Fibroblast of lung (primary cell): ENCODE data around the gene TOMM6. TPM values are rescaled to one million over a fixed set of nuclear protein-coding genes. Genes with fewer than 3 reads are reported as not detected.

Source experiments
- DNase-seq, 2 donors: peaks; one replicate each; pipeline versions ENCODE4 v3.0.0 to v3.0.0-alpha.2; 2010; ENCODE audit warnings: low read depth in 2 of 2
- H2AFZ ChIP-seq: 2 replicates; pipeline ENCODE4 v1.5.1; 2012; ENCODE audit warnings: low read length, control low read depth, inconsistent platforms
- H3K27ac ChIP-seq: 2 replicates; pipeline ENCODE4 v1.5.1; 2011; ENCODE audit warnings: low read length, control low read depth; ENCODE audit not compliant: insufficient read depth
- H3K27me3 ChIP-seq: 2 replicates; pipeline ENCODE4 v1.5.1; 2011; ENCODE audit warnings: mild to moderate bottlenecking, low read length; ENCODE audit not compliant: control insufficient read depth, insufficient read depth
- H3K36me3 ChIP-seq: 2 replicates; pipeline ENCODE4 v1.5.1; 2011; ENCODE audit warnings: low read length; ENCODE audit not compliant: control insufficient read depth, insufficient read depth
- H3K4me1 ChIP-seq: 2 replicates; pipeline ENCODE4 v1.5.1; 2011; ENCODE audit warnings: low read length; ENCODE audit not compliant: control insufficient read depth, insufficient read depth; ENCODE audit errors: extremely low read depth
- H3K4me2 ChIP-seq: 2 replicates; pipeline ENCODE4 v1.5.1; 2011; ENCODE audit warnings: low read length, control low read depth; ENCODE audit not compliant: insufficient read depth; ENCODE audit errors: extremely low read depth
- H3K4me3 ChIP-seq, 4 experiments: fragments of 200-600 bp in 1 of 4; sonication (generic) in 1 of 4; replicated peaks in 1 of 4; 2 replicates each; pipeline ENCODE4 v1.5.1; 2011 to 2016; ENCODE audit warnings: low read length in 4 of 4, low read depth in 3 of 4, mild to moderate bottlenecking in 3 of 4, control low read depth in 2 of 4, inconsistent platforms in 1 of 4, mixed read lengths in 1 of 4; ENCODE audit not compliant: insufficient read depth in 1 of 4; ENCODE audit errors: control extremely low read depth in 1 of 4
- H3K79me2 ChIP-seq: 2 replicates; pipeline ENCODE4 v1.5.1; 2012; ENCODE audit warnings: mild to moderate bottlenecking, low read length, inconsistent platforms; ENCODE audit not compliant: control insufficient read depth, insufficient read depth
- H3K9ac ChIP-seq: 2 replicates; pipeline ENCODE4 v1.5.1; 2011; ENCODE audit warnings: mild to moderate bottlenecking, low read length, control low read depth; ENCODE audit not compliant: insufficient read depth
- H3K9me3 ChIP-seq: 2 replicates; pipeline ENCODE4 v1.5.1; 2012; ENCODE audit warnings: low read depth, low read length; ENCODE audit not compliant: control insufficient read depth, insufficient read depth
- H4K20me1 ChIP-seq: 2 replicates; pipeline ENCODE4 v1.5.1; 2011; ENCODE audit warnings: low read length; ENCODE audit not compliant: control insufficient read depth, insufficient read depth; ENCODE audit errors: extremely low read depth
- EZH2 ChIP-seq: IDR thresholded peaks from 2 replicates; pipeline ENCODE4 v1.5.1; 2012; ENCODE audit warnings: low read length, control low read depth, mild to moderate bottlenecking; ENCODE audit errors: missing control alignments
- polyA plus RNA-seq, 2 donors: library from polyadenylated mRNA; depleted of rRNA in 1 of 2; stranded (reverse) in 1 of 2; unstranded in 1 of 2; fragments of >200 nt; gene quantifications; 2 replicates each; pipeline ENCODE4 v1.2.1, GENCODE V29; 2011 to 2012; ENCODE audit warnings: missing spikeins in 1 of 2
- total RNA-seq: library from RNA; depleted of rRNA; stranded (reverse); fragments of >200 nt; gene quantifications from 2 replicates; pipeline ENCODE4 v1.2.1, GENCODE V29; 2014
- TF ChIP-seq, protein P1 (sequence below), 2 donors: IDR thresholded peaks in 1 of 2; conservative IDR thresholded peaks in 1 of 2; 1 replicate in 1 of 2; 2 replicates in 1 of 2; pipeline ENCODE4 v1.5.1; 2011 to 2012; ENCODE audit warnings: low read length in 2 of 2, control low read depth in 1 of 2, inconsistent platforms in 1 of 2, low read depth in 1 of 2, mild to moderate bottlenecking in 1 of 2

TOMM6 gene
- total and polyA plus RNA-seq, 2 donors (not counting 1 experiment from before 2014, with no cell fraction given), result 54.7 to 324 TPM

DNA sequence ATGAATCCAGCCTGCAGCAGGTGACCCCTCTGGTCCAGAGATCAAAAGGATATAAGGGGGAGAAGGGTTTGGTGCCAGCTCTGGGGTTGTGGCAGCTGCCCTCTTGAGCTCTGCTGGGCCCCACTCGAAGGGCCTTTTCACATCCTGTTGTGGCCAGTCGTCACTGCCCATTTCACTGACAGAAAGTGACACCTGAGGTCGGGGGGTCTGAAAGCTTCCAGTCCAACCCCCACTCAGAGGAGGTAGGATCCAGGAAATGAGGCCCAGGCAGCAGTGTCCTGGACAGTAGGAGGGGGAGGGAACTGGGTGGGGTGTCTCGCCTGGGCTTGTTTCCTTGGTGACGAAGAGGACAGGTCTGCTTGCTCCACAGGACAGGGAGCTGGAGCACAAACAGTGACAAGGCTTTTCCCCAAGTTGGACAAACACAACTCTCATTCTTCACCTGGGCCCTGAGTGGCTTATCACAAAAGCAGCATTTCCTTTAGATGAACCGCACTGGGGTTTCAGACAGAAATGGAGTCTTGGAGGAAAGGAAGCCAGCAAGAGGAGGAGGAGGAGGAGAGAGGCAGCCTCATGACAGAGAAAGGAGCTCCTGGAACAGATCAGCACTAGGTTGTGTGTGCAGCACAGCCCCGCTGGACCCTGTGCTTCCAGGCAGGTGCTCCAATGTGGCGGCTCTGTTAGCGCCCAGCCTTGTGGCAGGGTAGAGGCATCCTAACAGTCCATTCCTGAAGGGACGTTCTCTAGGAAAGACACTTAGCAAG lies 18.8 kb upstream of the TOMM6 start:
- H4K20me1 ChIP-seq, result no peaks in the 10 kb centered on the region
- H3K9me3 ChIP-seq, result no peaks in the 10 kb centered on the region
- H3K4me3 ChIP-seq, result no peak overlapping the region
- H2AFZ ChIP-seq, result no peak overlapping the region
- H3K4me1 ChIP-seq, result peaks cover 5% of the 10 kb centered on the region
- no peak overlapping the region for H3K27ac ChIP-seq
- peak overlapping the region; percentile 2 for H3K9ac ChIP-seq
- peaks cover 6% of the 10 kb centered on the region for H3K36me3 ChIP-seq
- no peaks in the 10 kb centered on the region for H3K27me3 ChIP-seq
- no peak overlapping the region for H3K4me2 ChIP-seq
- TF ChIP-seq, protein P1, sequence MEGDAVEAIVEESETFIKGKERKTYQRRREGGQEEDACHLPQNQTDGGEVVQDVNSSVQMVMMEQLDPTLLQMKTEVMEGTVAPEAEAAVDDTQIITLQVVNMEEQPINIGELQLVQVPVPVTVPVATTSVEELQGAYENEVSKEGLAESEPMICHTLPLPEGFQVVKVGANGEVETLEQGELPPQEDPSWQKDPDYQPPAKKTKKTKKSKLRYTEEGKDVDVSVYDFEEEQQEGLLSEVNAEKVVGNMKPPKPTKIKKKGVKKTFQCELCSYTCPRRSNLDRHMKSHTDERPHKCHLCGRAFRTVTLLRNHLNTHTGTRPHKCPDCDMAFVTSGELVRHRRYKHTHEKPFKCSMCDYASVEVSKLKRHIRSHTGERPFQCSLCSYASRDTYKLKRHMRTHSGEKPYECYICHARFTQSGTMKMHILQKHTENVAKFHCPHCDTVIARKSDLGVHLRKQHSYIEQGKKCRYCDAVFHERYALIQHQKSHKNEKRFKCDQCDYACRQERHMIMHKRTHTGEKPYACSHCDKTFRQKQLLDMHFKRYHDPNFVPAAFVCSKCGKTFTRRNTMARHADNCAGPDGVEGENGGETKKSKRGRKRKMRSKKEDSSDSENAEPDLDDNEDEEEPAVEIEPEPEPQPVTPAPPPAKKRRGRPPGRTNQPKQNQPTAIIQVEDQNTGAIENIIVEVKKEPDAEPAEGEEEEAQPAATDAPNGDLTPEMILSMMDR (conservative IDR thresholded peaks at IDR 0.05 in 1 of 2, IDR thresholded peaks at IDR 0.05 in 1 of 2; ENCODE audit: low read depth in 1 of 2, low read length in 2 of 2), result no peak
- TF ChIP-seq EZH2, result no peak
- H3K79me2 ChIP-seq, result no peaks in the 10 kb centered on the region
- no peak for DNase-seq

DNA sequence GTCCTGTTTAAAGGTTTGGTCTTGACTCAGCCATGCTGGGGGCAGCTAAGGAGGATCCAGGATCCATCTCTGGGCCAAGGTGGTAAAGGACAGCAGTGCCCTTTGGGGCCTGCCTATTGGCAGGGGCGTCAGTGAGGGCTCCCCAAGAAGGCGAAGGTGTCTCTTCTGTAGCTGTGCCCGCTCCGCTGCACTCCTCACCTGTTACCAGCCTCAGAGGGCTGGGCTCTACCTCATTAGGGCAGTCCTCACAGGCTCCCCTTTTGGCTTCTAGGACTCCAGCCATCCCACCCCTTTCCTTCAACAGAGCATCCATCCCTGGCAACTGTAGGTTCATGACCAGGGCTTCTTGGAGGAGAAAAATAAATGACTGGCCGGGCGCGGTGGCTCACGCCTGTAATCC lies 18.1 kb upstream of the TOMM6 start:
- no peaks in the 10 kb centered on the region for H4K20me1 ChIP-seq
- no peak overlapping the region for H3K4me3 ChIP-seq
- TF ChIP-seq EZH2, result no peak
- TF ChIP-seq, protein P1 (conservative IDR thresholded peaks at IDR 0.05 in 1 of 2, IDR thresholded peaks at IDR 0.05 in 1 of 2; ENCODE audit: low read depth in 1 of 2, low read length in 2 of 2), result no peak
- H3K9me3 ChIP-seq, result no peaks in the 10 kb centered on the region
- no peak overlapping the region for H2AFZ ChIP-seq
- no peak for DNase-seq
- H3K4me2 ChIP-seq, result no peak overlapping the region
- H3K79me2 ChIP-seq, result no peaks in the 10 kb centered on the region
- no peak overlapping the region for H3K9ac ChIP-seq
- H3K27ac ChIP-seq, result no peak overlapping the region
- H3K4me1 ChIP-seq, result peaks cover 5% of the 10 kb centered on the region
- H3K27me3 ChIP-seq, result no peaks in the 10 kb centered on the region
- peaks cover 9% of the 10 kb centered on the region for H3K36me3 ChIP-seq

DNA sequence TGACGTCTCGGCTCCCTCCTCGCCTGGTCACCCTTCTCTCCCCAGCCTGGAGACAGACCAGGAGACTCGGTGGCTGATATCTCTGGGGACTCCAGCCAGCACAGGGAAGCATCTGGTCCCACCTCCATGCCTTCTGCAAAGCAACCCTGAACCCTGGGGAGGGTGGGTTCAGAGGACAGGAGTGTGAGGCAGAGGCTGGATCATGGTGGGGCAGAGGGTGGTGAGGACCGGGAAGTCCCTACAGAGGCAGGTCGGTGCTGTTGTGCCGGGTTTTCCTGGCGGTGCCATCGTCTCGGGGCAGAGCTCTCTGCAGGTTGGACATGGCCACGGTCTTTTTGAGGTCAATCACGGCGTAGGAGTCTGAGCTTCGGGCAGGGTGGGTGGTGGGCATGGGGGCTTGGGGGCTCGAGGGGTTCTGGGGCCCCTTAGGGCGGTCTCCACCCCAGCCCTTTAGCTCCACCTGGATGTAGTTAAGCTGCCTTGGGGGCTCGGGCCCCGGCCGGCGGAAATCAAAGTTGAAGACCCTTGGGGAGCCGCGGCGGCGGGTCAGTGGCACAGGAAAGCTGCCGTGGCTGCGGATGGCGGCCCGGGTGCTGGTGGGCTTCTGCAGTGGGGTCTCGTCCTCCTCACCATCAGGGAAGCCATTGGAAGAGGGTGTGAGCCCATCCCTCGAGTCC lies 17.0 kb upstream of the TOMM6 start:
- no peak overlapping the region for H2AFZ ChIP-seq
- no peak for DNase-seq
- peaks cover 5% of the 10 kb centered on the region for H3K4me1 ChIP-seq
- H3K79me2 ChIP-seq, result no peaks in the 10 kb centered on the region
- H3K4me2 ChIP-seq, result no peak overlapping the region
- H4K20me1 ChIP-seq, result no peaks in the 10 kb centered on the region
- no peaks in the 10 kb centered on the region for H3K9me3 ChIP-seq
- H3K27me3 ChIP-seq, result no peaks in the 10 kb centered on the region
- H3K27ac ChIP-seq, result no peak overlapping the region
- peaks cover 14% of the 10 kb centered on the region for H3K36me3 ChIP-seq
- TF ChIP-seq, protein P1 (conservative IDR thresholded peaks at IDR 0.05 in 1 of 2, IDR thresholded peaks at IDR 0.05 in 1 of 2; ENCODE audit: low read depth in 1 of 2, low read length in 2 of 2), result no peak
- TF ChIP-seq EZH2, result no peak
- no peak overlapping the region for H3K4me3 ChIP-seq
- no peak overlapping the region for H3K9ac ChIP-seq
